WTC11 (cell line): ENCODE data around the gene GALK2. TPM values are rescaled to one million over a fixed set of nuclear protein-coding genes. Genes with fewer than 3 reads are reported as not detected.
"Not testable (repeated sequence)": the region's sequence is repeated elsewhere in the genome, so short reads cannot be mapped to it uniquely, and the experiment has no call there.

Experiments used
- ATAC-seq: fragments of 200-7000 bp; cut with Tn5 transposase; 2 replicates; pipeline ENCODE4 v1.10.0; 2021; ENCODE audit warnings: mild to moderate bottlenecking, moderate library complexity
- CTCF ChIA-PET: fragments of 300-600 bp; sonication (Branson Sonifier 250); formaldehyde crosslinking; loops from one replicate; lab custom pipeline; 2021; ENCODE audit warnings: antibody characterized with exemption; lab: Charles Lee
- POLR2A ChIA-PET: fragments of 350-600 bp; sonication (Branson Sonifier 250); formaldehyde crosslinking; loops from one replicate; lab custom pipeline; 2021; ENCODE audit warnings: antibody characterized with exemption; lab: Charles Lee
- DNase-seq: peaks from one replicate; pipeline ENCODE4 v3.0.0; 2021; ENCODE audit warnings: low spot score
- H3K27ac Mint-ChIP-seq: 2 replicates; pipeline ENCODE4 v1.8.0; 2021; ENCODE audit warnings: mixed read lengths
- H3K27me3 Mint-ChIP-seq: 2 replicates; pipeline ENCODE4 v1.8.0; 2021; ENCODE audit warnings: low read depth, mild to moderate bottlenecking, moderate library complexity, mixed read lengths
- H3K36me3 Mint-ChIP-seq: 2 replicates; pipeline ENCODE4 v1.8.0; 2021; ENCODE audit warnings: mixed read lengths
- H3K4me1 Mint-ChIP-seq: 2 replicates; pipeline ENCODE4 v1.8.0; 2022; ENCODE audit warnings: mixed read lengths
- H3K4me3 Mint-ChIP-seq: 2 replicates; pipeline ENCODE4 v1.8.0; 2021; ENCODE audit warnings: mild to moderate bottlenecking, moderate library complexity, mixed read lengths
- H3K9me3 Mint-ChIP-seq: 2 replicates; pipeline ENCODE4 v1.8.0; 2021; ENCODE audit warnings: mixed read lengths
- GABPB1 ChIP-seq: sonication (generic); formaldehyde crosslinking; IDR thresholded peaks from 2 replicates; pipeline ENCODE4 v1.8.1; 2023; ENCODE audit warnings: mild to moderate bottlenecking, missing genetic modification reagents
- MXD4 ChIP-seq: fragments of 250-450 bp; sonication (Bioruptor Pico); IDR thresholded peaks from 2 replicates; pipeline ENCODE4 v1.8.0; 2021; ENCODE audit warnings: mild to moderate bottlenecking, moderate library complexity, borderline replicate concordance
- MYBL2 ChIP-seq: sonication (generic); formaldehyde crosslinking; IDR thresholded peaks from 2 replicates; pipeline ENCODE4 v1.8.1; 2023; ENCODE audit warnings: mild to moderate bottlenecking, moderate library complexity, missing genetic modification reagents
- NR1H2 ChIP-seq: sonication (generic); formaldehyde crosslinking; IDR thresholded peaks from 2 replicates; pipeline ENCODE4 v1.9.0; 2021; ENCODE audit warnings: mild to moderate bottlenecking, moderate library complexity, missing genetic modification reagents
- NR2C2 ChIP-seq: sonication (generic); formaldehyde crosslinking; IDR thresholded peaks from 2 replicates; pipeline ENCODE4 v1.8.0; 2022; ENCODE audit warnings: mild to moderate bottlenecking, missing genetic modification reagents
- PRRX2 ChIP-seq: fragments of 250-450 bp; sonication (Bioruptor Pico); IDR thresholded peaks from 2 replicates; pipeline ENCODE4 v1.8.0; 2021; ENCODE audit warnings: mild to moderate bottlenecking
- ZNF219 ChIP-seq: sonication (generic); formaldehyde crosslinking; IDR thresholded peaks from 2 replicates; pipeline ENCODE4 v1.8.0; 2023; ENCODE audit warnings: missing genetic modification reagents, mild to moderate bottlenecking, borderline replicate concordance
- ZNF263 ChIP-seq: sonication (generic); formaldehyde crosslinking; IDR thresholded peaks from 2 replicates; pipeline ENCODE4 v1.8.1; 2022; ENCODE audit warnings: low read depth, mild to moderate bottlenecking, moderate library complexity, missing genetic modification reagents
- ZNF396 ChIP-seq: fragments of 250-450 bp; sonication (Bioruptor Pico); IDR thresholded peaks from 2 replicates; pipeline ENCODE4 v1.8.0; 2021; ENCODE audit warnings: mild to moderate bottlenecking, moderate library complexity, borderline replicate concordance
- total RNA-seq: library from RNA; stranded (reverse); gene quantifications from 3 replicates; pipeline ENCODE4 v1.2.3, GENCODE V29; 2021
- TF ChIP-seq, protein P1 (sequence below): sonication (generic); formaldehyde crosslinking; IDR thresholded peaks from 2 replicates; pipeline ENCODE4 v1.8.0; 2022; ENCODE audit warnings: mild to moderate bottlenecking, missing genetic modification reagents
- TF ChIP-seq, protein P2 (sequence below): fragments of 200-600 bp; IDR thresholded peaks from 2 replicates; pipeline ENCODE4 v1.8.0; 2022; ENCODE audit warnings: antibody characterized with exemption
- TF ChIP-seq, protein P3 (sequence below): fragments of 250-450 bp; sonication (Bioruptor Pico); IDR thresholded peaks from 2 replicates; pipeline ENCODE4 v1.9.0; 2021; ENCODE audit warnings: moderate library complexity, mild to moderate bottlenecking, inconsistent platforms, borderline replicate concordance
- TF ChIP-seq, protein P4 (sequence below): sonication (generic); formaldehyde crosslinking; IDR thresholded peaks from 2 replicates; pipeline ENCODE4 v1.8.1; 2022; ENCODE audit warnings: missing genetic modification reagents, borderline replicate concordance
- TF ChIP-seq, protein P5 (sequence below): sonication (generic); formaldehyde crosslinking; IDR thresholded peaks from 2 replicates; pipeline ENCODE4 v1.8.0; 2023; ENCODE audit warnings: mild to moderate bottlenecking, missing genetic modification reagents
- TF ChIP-seq, protein P6 (sequence below): sonication (generic); formaldehyde crosslinking; IDR thresholded peaks from 2 replicates; pipeline ENCODE4 v1.8.0; 2023; ENCODE audit warnings: missing genetic modification reagents

The GALK2 gene
- total RNA-seq, 1 experiment from 2014 or later: 16.9 TPM

DNA sequence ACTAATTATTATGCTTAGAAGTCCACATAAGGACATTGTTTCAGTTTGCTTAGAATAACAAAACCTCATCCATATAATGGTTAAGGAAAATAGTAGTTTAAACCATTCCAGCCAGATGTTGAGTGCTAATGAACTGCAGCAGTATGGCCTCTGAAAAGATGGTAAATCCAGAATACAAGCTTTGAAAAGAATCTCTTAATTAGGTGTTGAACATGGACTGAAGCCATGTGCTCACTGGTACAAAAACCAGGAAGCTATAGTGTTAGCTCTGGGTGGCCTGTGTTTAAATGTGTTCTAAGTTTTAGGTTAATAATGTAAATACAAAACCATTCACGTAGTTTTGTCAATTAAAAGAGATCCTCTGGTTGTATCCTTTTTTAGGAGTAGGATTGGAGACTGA is 78.2 kb downstream of the GALK2 start:
- no peak overlapping the region for H3K4me3 Mint-ChIP-seq
- H3K27ac Mint-ChIP-seq: peak overlapping the region; percentile 92
- TF ChIP-seq, protein P1, sequence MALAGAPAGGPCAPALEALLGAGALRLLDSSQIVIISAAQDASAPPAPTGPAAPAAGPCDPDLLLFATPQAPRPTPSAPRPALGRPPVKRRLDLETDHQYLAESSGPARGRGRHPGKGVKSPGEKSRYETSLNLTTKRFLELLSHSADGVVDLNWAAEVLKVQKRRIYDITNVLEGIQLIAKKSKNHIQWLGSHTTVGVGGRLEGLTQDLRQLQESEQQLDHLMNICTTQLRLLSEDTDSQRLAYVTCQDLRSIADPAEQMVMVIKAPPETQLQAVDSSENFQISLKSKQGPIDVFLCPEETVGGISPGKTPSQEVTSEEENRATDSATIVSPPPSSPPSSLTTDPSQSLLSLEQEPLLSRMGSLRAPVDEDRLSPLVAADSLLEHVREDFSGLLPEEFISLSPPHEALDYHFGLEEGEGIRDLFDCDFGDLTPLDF (CRISPR knock-in tag): no peak
- DNase-seq: no peak
- no peak for ATAC-seq
- peaks cover 26% of the 10 kb centered on the region for H3K4me1 Mint-ChIP-seq
- ChIA-PET POLR2A (no interaction called here), CTCF (no interaction called here)
- no peaks in the 10 kb centered on the region for H3K27me3 Mint-ChIP-seq
- H3K36me3 Mint-ChIP-seq: peaks cover 25% of the 10 kb centered on the region
- peaks cover 19% of the 10 kb centered on the region for H3K9me3 Mint-ChIP-seq

DNA sequence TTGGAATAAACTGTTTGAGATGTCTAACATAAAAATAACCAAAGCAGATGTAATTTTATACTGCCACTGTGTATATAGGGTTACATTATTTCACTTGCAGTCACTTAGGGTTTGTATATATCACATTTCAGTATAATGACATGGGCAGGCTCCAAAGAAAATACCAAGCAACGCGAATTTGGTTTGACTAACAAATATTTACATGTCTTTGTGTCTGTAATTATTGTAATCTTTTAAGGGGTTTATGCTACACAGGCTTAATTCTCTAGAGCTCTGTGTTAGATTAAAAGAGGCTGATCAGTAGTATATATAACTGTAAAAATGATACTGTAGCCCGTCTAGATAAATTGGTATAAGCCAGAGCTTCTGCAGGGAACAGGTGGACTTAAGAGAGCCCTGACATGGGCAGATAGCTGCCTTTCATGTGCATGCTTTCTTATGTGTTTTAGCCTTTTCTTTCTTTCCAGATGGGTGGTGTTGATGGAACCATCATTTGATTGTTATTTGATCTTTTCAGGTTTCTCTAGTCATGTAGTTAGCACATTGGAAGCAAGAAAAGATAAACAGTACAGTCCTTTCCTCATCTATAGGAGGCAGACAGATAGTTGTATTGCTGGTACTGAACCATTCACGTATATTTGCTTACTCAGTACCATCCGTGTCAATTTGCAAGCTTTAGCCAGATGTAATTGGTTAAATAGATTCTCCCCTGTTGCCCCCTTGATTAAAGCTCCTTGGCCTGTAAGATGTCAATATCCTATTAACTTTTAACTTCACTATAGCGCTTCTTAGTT is 86.1 kb downstream of the GALK2 start:
- ATAC-seq: no peak

DNA sequence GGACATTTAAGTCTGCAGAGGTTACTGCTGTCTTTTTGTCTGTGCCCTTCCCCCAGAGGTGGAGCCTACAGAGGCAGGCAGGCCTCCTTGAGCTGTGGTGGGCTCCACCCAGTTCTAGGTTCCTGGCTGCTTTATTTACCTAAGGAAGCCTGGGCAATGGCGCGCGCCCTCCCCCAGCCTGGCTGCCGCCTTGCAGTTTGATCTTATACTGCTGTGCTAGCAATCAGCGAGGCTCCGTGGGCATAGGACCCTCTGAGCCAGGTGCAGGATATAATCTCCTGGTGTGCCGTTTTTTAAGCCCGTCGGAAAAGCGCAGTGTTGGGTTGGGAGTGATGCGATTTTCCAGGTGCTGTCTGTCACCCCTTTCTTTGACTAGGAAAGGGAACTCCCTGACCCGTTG is 95.1 kb downstream of the GALK2 start:
- H3K36me3 Mint-ChIP-seq: peaks cover 24% of the 10 kb centered on the region
- H3K9me3 Mint-ChIP-seq: peaks cover 25% of the 10 kb centered on the region
- H3K27ac Mint-ChIP-seq, H3K4me3 Mint-ChIP-seq, H3K27me3 Mint-ChIP-seq, CTCF ChIA-PET, DNase-seq, ATAC-seq, H3K4me1 Mint-ChIP-seq, POLR2A ChIA-PET: not testable (repeated sequence)

More for the DNA sequence above, 86.1 kb downstream of the GALK2 start:
- no peaks in the 10 kb centered on the region; the same call in 1 of the 2 replicates for H3K36me3 Mint-ChIP-seq
- no peak for DNase-seq
- ChIA-PET POLR2A (no interaction called here), CTCF (no interaction called here)
- TF ChIP-seq, protein P2, sequence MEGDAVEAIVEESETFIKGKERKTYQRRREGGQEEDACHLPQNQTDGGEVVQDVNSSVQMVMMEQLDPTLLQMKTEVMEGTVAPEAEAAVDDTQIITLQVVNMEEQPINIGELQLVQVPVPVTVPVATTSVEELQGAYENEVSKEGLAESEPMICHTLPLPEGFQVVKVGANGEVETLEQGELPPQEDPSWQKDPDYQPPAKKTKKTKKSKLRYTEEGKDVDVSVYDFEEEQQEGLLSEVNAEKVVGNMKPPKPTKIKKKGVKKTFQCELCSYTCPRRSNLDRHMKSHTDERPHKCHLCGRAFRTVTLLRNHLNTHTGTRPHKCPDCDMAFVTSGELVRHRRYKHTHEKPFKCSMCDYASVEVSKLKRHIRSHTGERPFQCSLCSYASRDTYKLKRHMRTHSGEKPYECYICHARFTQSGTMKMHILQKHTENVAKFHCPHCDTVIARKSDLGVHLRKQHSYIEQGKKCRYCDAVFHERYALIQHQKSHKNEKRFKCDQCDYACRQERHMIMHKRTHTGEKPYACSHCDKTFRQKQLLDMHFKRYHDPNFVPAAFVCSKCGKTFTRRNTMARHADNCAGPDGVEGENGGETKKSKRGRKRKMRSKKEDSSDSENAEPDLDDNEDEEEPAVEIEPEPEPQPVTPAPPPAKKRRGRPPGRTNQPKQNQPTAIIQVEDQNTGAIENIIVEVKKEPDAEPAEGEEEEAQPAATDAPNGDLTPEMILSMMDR: no peak
- TF ChIP-seq MYBL2 (CRISPR knock-in tag) (no peak), ZNF396 (no peak)
- H3K9me3 Mint-ChIP-seq: no peaks in the 10 kb centered on the region
- no peak overlapping the region for H3K4me3 Mint-ChIP-seq
- no peaks in the 10 kb centered on the region for H3K4me1 Mint-ChIP-seq
- 0 out of 2 replicates have a peak overlapping the region, but pooled peaks have one; percentile 23 for H3K27ac Mint-ChIP-seq
- no peaks in the 10 kb centered on the region for H3K27me3 Mint-ChIP-seq

DNA sequence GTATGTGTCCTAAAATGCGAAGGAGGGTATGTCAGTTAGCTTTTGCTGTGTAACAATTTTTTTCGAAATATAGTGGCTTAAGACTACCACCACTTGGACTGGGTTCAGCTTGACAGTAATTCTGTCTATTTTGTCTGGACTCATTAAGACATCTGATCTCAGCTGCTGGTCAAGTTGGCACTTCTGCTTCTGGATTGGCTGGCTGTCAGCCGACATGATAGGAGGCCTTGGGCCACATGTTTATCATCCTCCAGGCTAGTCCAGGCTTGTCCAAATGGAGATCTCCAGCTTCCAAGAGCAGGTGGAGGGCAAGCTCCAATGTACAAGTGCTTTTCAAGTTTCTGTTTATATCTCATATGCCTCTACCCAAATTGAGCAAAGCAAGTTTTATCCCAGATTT is 95.9 kb downstream of the GALK2 start:
- Mint-ChIP-seq H3K4me3 (no peak overlapping the region), H3K27me3 (no peaks in the 10 kb centered on the region), H3K36me3 (peaks cover 24% of the 10 kb centered on the region), H3K27ac (no peak overlapping the region), H3K9me3 (peaks cover 25% of the 10 kb centered on the region), H3K4me1 (peaks cover 5% of the 10 kb centered on the region)
- DNase-seq: no peak
- no peak for ATAC-seq
- ChIA-PET POLR2A (no interaction called here), CTCF (no interaction called here)
- no peak for TF ChIP-seq GABPB1 (CRISPR knock-in tag)
- TF ChIP-seq ZNF263 (CRISPR knock-in tag): no peak
- TF ChIP-seq, protein P1 (CRISPR knock-in tag): no peak
- TF ChIP-seq, protein P3, sequence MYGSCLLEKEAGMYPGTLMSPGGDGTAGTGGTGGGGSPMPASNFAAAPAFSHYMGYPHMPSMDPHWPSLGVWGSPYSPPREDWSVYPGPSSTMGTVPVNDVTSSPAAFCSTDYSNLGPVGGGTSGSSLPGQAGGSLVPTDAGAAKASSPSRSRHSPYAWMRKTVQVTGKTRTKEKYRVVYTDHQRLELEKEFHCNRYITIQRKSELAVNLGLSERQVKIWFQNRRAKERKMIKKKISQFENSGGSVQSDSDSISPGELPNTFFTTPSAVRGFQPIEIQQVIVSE: no peak
- no peak for TF ChIP-seq PRRX2 (CRISPR knock-in tag)
- TF ChIP-seq ZNF219 (CRISPR knock-in tag): no peak
- TF ChIP-seq, protein P4, sequence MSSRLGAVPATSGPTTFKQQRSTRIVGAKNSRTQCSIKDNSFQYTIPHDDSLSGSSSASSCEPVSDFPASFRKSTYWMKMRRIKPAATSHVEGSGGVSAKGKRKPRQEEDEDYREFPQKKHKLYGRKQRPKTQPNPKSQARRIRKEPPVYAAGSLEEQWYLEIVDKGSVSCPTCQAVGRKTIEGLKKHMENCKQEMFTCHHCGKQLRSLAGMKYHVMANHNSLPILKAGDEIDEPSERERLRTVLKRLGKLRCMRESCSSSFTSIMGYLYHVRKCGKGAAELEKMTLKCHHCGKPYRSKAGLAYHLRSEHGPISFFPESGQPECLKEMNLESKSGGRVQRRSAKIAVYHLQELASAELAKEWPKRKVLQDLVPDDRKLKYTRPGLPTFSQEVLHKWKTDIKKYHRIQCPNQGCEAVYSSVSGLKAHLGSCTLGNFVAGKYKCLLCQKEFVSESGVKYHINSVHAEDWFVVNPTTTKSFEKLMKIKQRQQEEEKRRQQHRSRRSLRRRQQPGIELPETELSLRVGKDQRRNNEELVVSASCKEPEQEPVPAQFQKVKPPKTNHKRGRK: no peak
- no peak for TF ChIP-seq NR2C2
- TF ChIP-seq MXD4 (CRISPR knock-in tag): no peak
- TF ChIP-seq, protein P5, sequence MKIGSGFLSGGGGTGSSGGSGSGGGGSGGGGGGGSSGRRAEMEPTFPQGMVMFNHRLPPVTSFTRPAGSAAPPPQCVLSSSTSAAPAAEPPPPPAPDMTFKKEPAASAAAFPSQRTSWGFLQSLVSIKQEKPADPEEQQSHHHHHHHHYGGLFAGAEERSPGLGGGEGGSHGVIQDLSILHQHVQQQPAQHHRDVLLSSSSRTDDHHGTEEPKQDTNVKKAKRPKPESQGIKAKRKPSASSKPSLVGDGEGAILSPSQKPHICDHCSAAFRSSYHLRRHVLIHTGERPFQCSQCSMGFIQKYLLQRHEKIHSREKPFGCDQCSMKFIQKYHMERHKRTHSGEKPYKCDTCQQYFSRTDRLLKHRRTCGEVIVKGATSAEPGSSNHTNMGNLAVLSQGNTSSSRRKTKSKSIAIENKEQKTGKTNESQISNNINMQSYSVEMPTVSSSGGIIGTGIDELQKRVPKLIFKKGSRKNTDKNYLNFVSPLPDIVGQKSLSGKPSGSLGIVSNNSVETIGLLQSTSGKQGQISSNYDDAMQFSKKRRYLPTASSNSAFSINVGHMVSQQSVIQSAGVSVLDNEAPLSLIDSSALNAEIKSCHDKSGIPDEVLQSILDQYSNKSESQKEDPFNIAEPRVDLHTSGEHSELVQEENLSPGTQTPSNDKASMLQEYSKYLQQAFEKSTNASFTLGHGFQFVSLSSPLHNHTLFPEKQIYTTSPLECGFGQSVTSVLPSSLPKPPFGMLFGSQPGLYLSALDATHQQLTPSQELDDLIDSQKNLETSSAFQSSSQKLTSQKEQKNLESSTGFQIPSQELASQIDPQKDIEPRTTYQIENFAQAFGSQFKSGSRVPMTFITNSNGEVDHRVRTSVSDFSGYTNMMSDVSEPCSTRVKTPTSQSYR (CRISPR knock-in tag): no peak
- no peak for TF ChIP-seq NR1H2
- TF ChIP-seq, protein P6, sequence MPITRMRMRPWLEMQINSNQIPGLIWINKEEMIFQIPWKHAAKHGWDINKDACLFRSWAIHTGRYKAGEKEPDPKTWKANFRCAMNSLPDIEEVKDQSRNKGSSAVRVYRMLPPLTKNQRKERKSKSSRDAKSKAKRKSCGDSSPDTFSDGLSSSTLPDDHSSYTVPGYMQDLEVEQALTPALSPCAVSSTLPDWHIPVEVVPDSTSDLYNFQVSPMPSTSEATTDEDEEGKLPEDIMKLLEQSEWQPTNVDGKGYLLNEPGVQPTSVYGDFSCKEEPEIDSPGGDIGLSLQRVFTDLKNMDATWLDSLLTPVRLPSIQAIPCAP (CRISPR knock-in tag): no peak
